H1 (cell line): ENCODE data around the gene CDH12. TPM values are rescaled to one million over a fixed set of nuclear protein-coding genes. Genes with fewer than 3 reads are reported as not detected.

Experiments used
- CTCF ChIA-PET: fragments of 300-600 bp; sonication (Branson Sonifier 250); formaldehyde crosslinking; loops from one replicate; lab custom pipeline; 2021; ENCODE audit not compliant: partially characterized antibody; lab: Charles Lee
- POLR2A ChIA-PET: fragments of 300-600 bp; sonication (Branson Sonifier 250); formaldehyde crosslinking; loops from one replicate; lab custom pipeline; 2021; ENCODE audit warnings: inconsistent platforms; ENCODE audit not compliant: partially characterized antibody; lab: Charles Lee
- DNase-seq, 2 experiments: peaks; one replicate each; pipeline versions ENCODE4 v3.0.0 to v3.0.0-alpha.2; 2010 to 2022; ENCODE audit warnings: low spot score in 2 of 2, low read depth in 1 of 2, mixed read lengths in 1 of 2
- FAIRE-seq: peaks from 2 replicates; lab custom pipeline; 2011; peaks lifted over from hg19 to GRCh38; lab: Jason Lieb, UNC
- H2AFZ ChIP-seq: 2 replicates; pipeline ENCODE4 v1.8.1; 2012; ENCODE audit warnings: low read length, inconsistent platforms
- H2AK5ac ChIP-seq: 2 replicates; pipeline ENCODE4 v1.6.1; 2013; ENCODE audit warnings: low read depth, low read length
- H2BK120ac ChIP-seq: replicated peaks from 2 replicates; pipeline ENCODE3; 2013; ENCODE audit warnings: low read depth, low read length, inconsistent platforms
- H2BK12ac ChIP-seq: 2 replicates; pipeline ENCODE4 v1.6.1; 2013; ENCODE audit warnings: low read depth, low read length
- H2BK15ac ChIP-seq: 2 replicates; pipeline ENCODE4 v1.6.1; 2013; ENCODE audit warnings: low read length
- H2BK20ac ChIP-seq: 2 replicates; pipeline ENCODE4 v1.6.1; 2013; ENCODE audit warnings: low read length
- H2BK5ac ChIP-seq: 2 replicates; pipeline ENCODE4 v1.6.1; 2013; ENCODE audit warnings: low read depth, low read length
- H3K14ac ChIP-seq: 2 replicates; pipeline ENCODE4 v1.6.1; 2013; ENCODE audit warnings: inconsistent platforms; ENCODE audit not compliant: insufficient read length
- H3K18ac ChIP-seq: 2 replicates; pipeline ENCODE4 v1.6.1; 2013; ENCODE audit warnings: low read length; ENCODE audit errors: extremely low read depth
- H3K23ac ChIP-seq: 2 replicates; pipeline ENCODE4 v1.6.1; 2013; ENCODE audit warnings: inconsistent platforms; ENCODE audit not compliant: insufficient read length
- H3K23me2 ChIP-seq: 2 replicates; pipeline ENCODE4 v1.6.1; 2013; ENCODE audit warnings: low read depth, low read length
- H3K27ac ChIP-seq: 2 replicates; pipeline ENCODE4 v1.6.1; 2011; ENCODE audit warnings: low read depth, low read length, inconsistent platforms
- H3K27me3 ChIP-seq, 4 experiments: replicated peaks in 1 of 4; 1 replicate in 1 of 4; 2 replicates in 3 of 4; pipeline versions ENCODE4 v1.6.1 to v1.8.1; 2011 to 2013; ENCODE audit warnings: low read length in 3 of 4, mild to moderate bottlenecking in 3 of 4, inconsistent platforms in 2 of 4, mixed read lengths in 2 of 4, moderate library complexity in 1 of 4; ENCODE audit not compliant: control insufficient read depth in 3 of 4, insufficient read depth in 3 of 4; ENCODE audit errors: extremely low read depth in 1 of 4
- H3K36me3 ChIP-seq, 4 experiments: 2 replicates each; pipeline versions ENCODE4 v1.6.1 to v1.8.1; 2011 to 2013; ENCODE audit warnings: mild to moderate bottlenecking in 4 of 4, low read length in 3 of 4, moderate library complexity in 2 of 4, control low read depth in 1 of 4, inconsistent platforms in 1 of 4; ENCODE audit not compliant: insufficient read depth in 4 of 4, control insufficient read depth in 2 of 4
- H3K4ac ChIP-seq: replicated peaks from 2 replicates; pipeline ENCODE3; 2013; ENCODE audit warnings: low read length, low read depth, mixed read lengths, inconsistent platforms; ENCODE audit not compliant: insufficient read length
- H3K4me1 ChIP-seq, 4 experiments: replicated peaks in 1 of 4; 1 replicate in 1 of 4; 2 replicates in 3 of 4; pipeline versions ENCODE4 v1.6.1 to v1.8.1; 2011 to 2013; ENCODE audit warnings: low read length in 3 of 4, inconsistent platforms in 2 of 4, mixed read lengths in 1 of 4; ENCODE audit not compliant: insufficient read depth in 4 of 4, control insufficient read depth in 3 of 4
- H3K4me2 ChIP-seq, 2 experiments: 2 replicates each; pipeline versions ENCODE4 v1.6.1 to v1.8.1; 2011 to 2013; ENCODE audit warnings: low read depth in 2 of 2, low read length in 2 of 2, control low read depth in 1 of 2, inconsistent platforms in 1 of 2, mild to moderate bottlenecking in 1 of 2; ENCODE audit not compliant: insufficient read depth in 1 of 2
- H3K4me3 ChIP-seq, 4 experiments: fragments of 200-600, 300-600 bp in 1 of 4; sonication (generic), shearing (Covaris generic), sonication (Bioruptor Twin) in 1 of 4; 2 replicates each; pipeline versions ENCODE4 v1.5.1 to v1.8.1; 2011 to 2016; ENCODE audit warnings: low read length in 4 of 4, low read depth in 3 of 4, control low read depth in 2 of 4, inconsistent platforms in 2 of 4, mild to moderate bottlenecking in 2 of 4, mixed read lengths in 1 of 4, moderate library complexity in 1 of 4; ENCODE audit not compliant: insufficient read depth in 2 of 4; ENCODE audit errors: extremely low read depth in 1 of 4
- H3K56ac ChIP-seq: replicated peaks from 2 replicates; pipeline ENCODE3; 2013; ENCODE audit warnings: low read depth, mild to moderate bottlenecking, mixed read lengths, low read length, inconsistent platforms; ENCODE audit not compliant: insufficient read length
- H3K79me1 ChIP-seq: 2 replicates; pipeline ENCODE4 v1.6.1; 2013; ENCODE audit warnings: low read depth, low read length, control low read depth
- H3K79me2 ChIP-seq, 2 experiments: 2 replicates each; pipeline versions ENCODE4 v1.6.1 to v1.8.1; 2012 to 2013; ENCODE audit warnings: low read length in 2 of 2, mild to moderate bottlenecking in 2 of 2, inconsistent platforms in 1 of 2; ENCODE audit not compliant: insufficient read depth in 2 of 2, control insufficient read depth in 1 of 2
- H3K9ac ChIP-seq, 4 experiments: replicated peaks in 1 of 4; 1 replicate in 1 of 4; 2 replicates in 3 of 4; pipeline versions ENCODE4 v1.6.1 to v1.8.1; 2011 to 2013; ENCODE audit warnings: low read depth in 3 of 4, low read length in 3 of 4, control low read depth in 2 of 4, mild to moderate bottlenecking in 2 of 4, moderate library complexity in 2 of 4, inconsistent platforms in 1 of 4; ENCODE audit errors: extremely low read depth in 1 of 4
- H3K9me3 ChIP-seq, 2 experiments: 2 replicates each; pipeline versions ENCODE4 v1.6.1 to v1.8.1; 2012 to 2013; ENCODE audit warnings: mild to moderate bottlenecking in 2 of 2, moderate library complexity in 2 of 2, control low read depth in 1 of 2, inconsistent platforms in 1 of 2, low read depth in 1 of 2, low read length in 1 of 2, mixed read lengths in 1 of 2; ENCODE audit not compliant: insufficient read depth in 2 of 2
- H4K20me1 ChIP-seq, 2 experiments: replicated peaks in 1 of 2; 2 replicates each; pipeline versions ENCODE3 to v1.8.1; 2011 to 2013; ENCODE audit warnings: inconsistent platforms in 2 of 2, low read length in 2 of 2, mild to moderate bottlenecking in 1 of 2; ENCODE audit not compliant: insufficient read depth in 2 of 2, control insufficient read depth in 1 of 2
- H4K5ac ChIP-seq: 2 replicates; pipeline ENCODE4 v1.6.1; 2013; ENCODE audit warnings: low read length, low read depth, mixed read lengths, inconsistent platforms; ENCODE audit not compliant: insufficient read length
- H4K8ac ChIP-seq: 2 replicates; pipeline ENCODE4 v1.8.0; 2013; ENCODE audit warnings: mild to moderate bottlenecking, moderate library complexity, low read length, inconsistent platforms; ENCODE audit not compliant: insufficient read depth; ENCODE audit errors: extremely low read depth
- H4K91ac ChIP-seq: replicated peaks from 2 replicates; pipeline ENCODE3; 2013; ENCODE audit warnings: low read length, mixed read lengths, inconsistent platforms; ENCODE audit not compliant: insufficient read length
- ATF3 ChIP-seq: IDR thresholded peaks from 2 replicates; pipeline ENCODE4 v1.6.1; 2011; ENCODE audit warnings: low read depth, mild to moderate bottlenecking, low read length; ENCODE audit not compliant: insufficient read depth
- BRCA1 ChIP-seq: IDR thresholded peaks from 2 replicates; pipeline ENCODE4 v1.6.1; 2012; ENCODE audit warnings: low read depth, low read length, improper control_type of control experiment
- HDAC2 ChIP-seq, 2 experiments: fragments of 300-600 bp in 1 of 2; sonication (generic) in 1 of 2; IDR thresholded peaks; 2 replicates each; pipeline ENCODE4 v1.6.1; 2011 to 2012; ENCODE audit warnings: low read depth in 2 of 2, low read length in 2 of 2, mild to moderate bottlenecking in 2 of 2, moderate library complexity in 2 of 2, borderline replicate concordance in 1 of 2, inconsistent platforms in 1 of 2
- KDM1A ChIP-seq: fragments of 200-600, 300-600 bp; sonication (generic); IDR thresholded peaks from 2 replicates; pipeline ENCODE4 v1.7.1; 2016; ENCODE audit warnings: mild to moderate bottlenecking, low read length, borderline replicate concordance
- NANOG ChIP-seq: IDR thresholded peaks from 2 replicates; pipeline ENCODE4 v1.6.1; 2011; ENCODE audit warnings: low read length, low read depth, mild to moderate bottlenecking, inconsistent platforms; ENCODE audit not compliant: insufficient read depth, poor library complexity, severe bottlenecking
- SIRT6 ChIP-seq: IDR thresholded peaks from one replicate; pipeline ENCODE4 v1.7.1; 2012; ENCODE audit warnings: low read length, inconsistent platforms
- SRF ChIP-seq: IDR thresholded peaks from 2 replicates; pipeline ENCODE4 v1.6.1; 2011; ENCODE audit warnings: mild to moderate bottlenecking, low read depth, low read length, moderate library complexity
- TAF7 ChIP-seq: optimal IDR thresholded peaks from 2 replicates; pipeline ENCODE3; 2011; ENCODE audit warnings: low read depth, mild to moderate bottlenecking, inconsistent platforms, low read length, moderate library complexity, borderline replicate concordance
- WGBS, 2 experiments: shearing (Covaris generic) in 1 of 2; methylation state at CpG; one replicate each; pipeline versions ENCODE4 v1.1.6 to v1.1.7; 2013 to 2015; ENCODE audit warnings: low lambda C conversion rate in 2 of 2, mixed read lengths in 2 of 2, inconsistent platforms in 1 of 2, low coverage in 1 of 2, missing lambda C conversion rate in 1 of 2; ENCODE audit not compliant: insufficient replicate concordance in 2 of 2, insufficient coverage in 1 of 2, insufficient read length in 1 of 2; ENCODE audit errors: extremely low coverage in 1 of 2, missing lambda C conversion rate in 1 of 2; 5-methylcytosine and 5-hydroxymethylcytosine counted together
- polyA plus RNA-seq, 7 experiments: library from polyadenylated mRNA; depleted of rRNA in 3 of 7; stranded (reverse) in 5 of 7; unstranded in 2 of 7; fragments of >200 nt in 5 of 7; fragments of 200-250 nt in 2 of 7; gene quantifications; 1 replicate in 5 of 7; 2 replicates in 1 of 7; 4 replicates in 1 of 7; pipeline versions ENCODE4 v1.2.1 to v1.2.3, GENCODE V29; 2011 to 2013; ENCODE audit warnings: missing spikeins in 2 of 7, mixed read lengths in 2 of 7
- total RNA-seq: library from RNA; stranded (reverse); fragmentation: NEBNext Ultra II Directional; extraction: Animal tissue kit (Norgen Biotek cat#: 25700); gene quantifications from 2 replicates; pipeline ENCODE4 v1.2.1, GENCODE V29; 2021

CDH12 gene
- total and polyA plus RNA-seq, 2 of the 8 experiments (the other 6 are each of a cell fraction or from before 2014, with no cell fraction given) = 0.03 TPM; not detected in 1

- H2BK120ac ChIP-seq = no peak overlapping the region
- no peak overlapping the region for H4K8ac ChIP-seq
- FAIRE-seq (no peak), DNase-seq (no peak)
- no peaks in the 10 kb centered on the region for H3K36me3 ChIP-seq
- H3K4me3 ChIP-seq = no peak overlapping the region
- H3K9ac ChIP-seq = no peak overlapping the region
- no peaks in the 10 kb centered on the region for H3K4me1 ChIP-seq
- CTCF ChIA-PET = no interaction called here
- no peaks in the 10 kb centered on the region; a peak in 2 of 4 replicates for H3K9me3 ChIP-seq
- H3K79me2 ChIP-seq = no peaks in the 10 kb centered on the region
- H3K4me2 ChIP-seq = no peak overlapping the region
- no peak overlapping the region for H3K23ac ChIP-seq
- no peak overlapping the region for H3K18ac ChIP-seq
- WGBS, 2 experiments = 93% methylated on average over 8 of the region's 8 CpGs; no CpG with 5 or more reads in 1 of the 2 experiments
- no peak overlapping the region for H4K5ac ChIP-seq
- no peak overlapping the region for H2AK5ac ChIP-seq
- TF ChIP-seq NANOG (no peak), ATF3 (no peak), TAF7 (no peak), SIRT6 (no peak), SRF (no peak), KDM1A (no peak), HDAC2 (IDR thresholded peaks at IDR 0.05; ENCODE audit: borderline replicate concordance in 1 of 2, low read depth in 2 of 2, low read length in 2 of 2) (no peak), BRCA1 (no peak)
- H3K4ac ChIP-seq = no peak overlapping the region
- no peak overlapping the region for H2AFZ ChIP-seq
- H3K27me3 ChIP-seq = no peaks in the 10 kb centered on the region
- no peaks in the 10 kb centered on the region for H3K23me2 ChIP-seq
- H2BK15ac ChIP-seq = no peak overlapping the region
- no peak overlapping the region for H4K91ac ChIP-seq
- H3K14ac ChIP-seq = no peak overlapping the region
- H3K56ac ChIP-seq = no peak overlapping the region
- H2BK12ac ChIP-seq = no peak overlapping the region
- H3K79me1 ChIP-seq = no peaks in the 10 kb centered on the region
- POLR2A ChIA-PET = no interaction called here
- H2BK5ac ChIP-seq = no peak overlapping the region
- H4K20me1 ChIP-seq = no peaks in the 10 kb centered on the region
- no peak overlapping the region for H3K27ac ChIP-seq
- H2BK20ac ChIP-seq = no peak overlapping the region
Observed at GRCh38 chr5:22899341-22899740, 46.2 kb upstream of the CDH12 start.
